Activated CD4-positive, alpha-beta T cell treated with anti-CD3 and anti-CD28 coated beads, Interleukin-2, amount 50 U/mL, for 24 hours (primary cell): ENCODE measurements around the gene USHBP1.
A peak's percentile ranks its signal among the peaks of the same experiment; 100 is the strongest.

Experiments used
- DNase-seq, 2 donors: peaks; one replicate each; pipeline ENCODE4 v3.0.0-alpha.2; 2020; ENCODE audit warnings: low read depth in 1 of 2, low spot score in 1 of 2

The USHBP1 gene

GRCh38 chr19:17264641-17264979 lies at the start of gene USHBP1:
TSS of gene USHBP1 (minus strand) at chr19:17264745. CDS start at chr19:17264299, 446 bp downstream.
- no peak for DNase-seq

GRCh38 chr19:17314007-17314593 lies 49.6 kb upstream of the USHBP1 start:
- no peak for DNase-seq

GRCh38 chr19:17312189-17313113 lies 47.9 kb upstream of the USHBP1 start:
- DNase-seq, result no peak

GRCh38 chr19:17311455-17312188 lies 47.1 kb upstream of the USHBP1 start:
- DNase-seq, result no peak

GRCh38 chr19:17309965-17310461 lies 45.5 kb upstream of the USHBP1 start:
- no peak for DNase-seq

- DNase-seq, result peak; percentile 92 to 99
Observed at GRCh38 chr19:17309198-17309964, 44.8 kb upstream of the USHBP1 start, which contains the start of gene DDA1. TSS of gene DDA1 (plus strand) at chr19:17309563. CDS start at chr19:17309655, 92 bp downstream.

GRCh38 chr19:17307876-17308377 lies 43.4 kb upstream of the USHBP1 start:
- no peak for DNase-seq

GRCh38 chr19:17306285-17306714 lies 41.8 kb upstream of the USHBP1 start:
- no peak for DNase-seq

- DNase-seq, result peak; percentile 78 to 93
Observed at GRCh38 chr19:17305517-17306284, 41.2 kb upstream of the USHBP1 start, which contains the start of gene MRPL34. TSS of gene MRPL34 (plus strand) at chr19:17305872. CDS start at chr19:17305893, 21 bp downstream.

GRCh38 chr19:17305216-17305516 lies 40.6 kb upstream of the USHBP1 start:
- DNase-seq, result no peak

GRCh38 chr19:17304386-17305215 lies 40.1 kb upstream of the USHBP1 start:
- DNase-seq, result no peak

GRCh38 chr19:17303940-17304267 lies 39.4 kb upstream of the USHBP1 start:
- no peak for DNase-seq

GRCh38 chr19:17303167-17303939 lies 38.8 kb upstream of the USHBP1 start, which contains the start of gene ABHD8:
TSS of gene ABHD8 (minus strand) at chr19:17303425. CDS start at chr19:17301616, 1,809 bp downstream.
- DNase-seq, result peak; percentile 79 to 93

GRCh38 chr19:17302391-17303166 lies 38.0 kb upstream of the USHBP1 start:
- no peak for DNase-seq

- no peak for DNase-seq
Observed at GRCh38 chr19:17300992-17301619, 36.6 kb upstream of the USHBP1 start.

- no peak for DNase-seq
Observed at GRCh38 chr19:17296976-17297375, 32.4 kb upstream of the USHBP1 start.

- DNase-seq, result no peak
Observed at GRCh38 chr19:17296273-17296672, 31.7 kb upstream of the USHBP1 start.
